ENCODE results near the gene HIVEP3.

HIVEP3 gene

DNA sequence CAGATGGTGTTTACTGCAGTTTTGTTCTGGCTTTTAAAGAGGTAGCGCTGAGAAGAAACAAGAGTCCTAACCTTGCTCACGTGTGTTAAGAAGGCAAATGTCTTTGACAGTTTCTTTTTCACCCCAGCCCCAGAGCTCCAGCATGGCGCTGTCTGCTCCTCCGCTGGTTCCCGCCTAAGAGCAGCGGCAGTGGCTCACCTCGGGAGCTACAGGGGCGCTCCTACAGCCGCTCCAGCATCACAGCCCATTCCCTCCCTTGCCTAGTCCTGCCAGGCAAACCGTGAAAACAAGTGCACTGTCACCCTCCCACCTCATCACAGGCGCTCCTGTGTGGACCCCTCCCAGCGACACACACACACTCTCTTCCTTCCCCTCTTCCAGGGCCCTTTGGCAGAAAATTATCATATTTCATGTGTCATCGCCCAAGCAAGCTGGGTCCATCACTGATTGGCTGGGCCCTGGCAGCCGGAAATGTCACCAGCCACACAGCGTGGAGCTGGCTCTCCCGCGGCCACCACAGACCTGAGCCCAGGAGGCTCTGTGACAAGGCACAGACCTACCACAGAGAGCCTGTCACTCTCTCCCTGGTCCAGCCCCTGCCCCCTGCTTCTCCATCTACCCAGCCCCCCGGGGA lies 1.2 kb upstream of the HIVEP3 start (continued):
- no peak for TF ChIP-seq GLI4 (tag by site-specific recombination; IDR thresholded peaks at IDR 0.05)
- TF ChIP-seq, protein P1, sequence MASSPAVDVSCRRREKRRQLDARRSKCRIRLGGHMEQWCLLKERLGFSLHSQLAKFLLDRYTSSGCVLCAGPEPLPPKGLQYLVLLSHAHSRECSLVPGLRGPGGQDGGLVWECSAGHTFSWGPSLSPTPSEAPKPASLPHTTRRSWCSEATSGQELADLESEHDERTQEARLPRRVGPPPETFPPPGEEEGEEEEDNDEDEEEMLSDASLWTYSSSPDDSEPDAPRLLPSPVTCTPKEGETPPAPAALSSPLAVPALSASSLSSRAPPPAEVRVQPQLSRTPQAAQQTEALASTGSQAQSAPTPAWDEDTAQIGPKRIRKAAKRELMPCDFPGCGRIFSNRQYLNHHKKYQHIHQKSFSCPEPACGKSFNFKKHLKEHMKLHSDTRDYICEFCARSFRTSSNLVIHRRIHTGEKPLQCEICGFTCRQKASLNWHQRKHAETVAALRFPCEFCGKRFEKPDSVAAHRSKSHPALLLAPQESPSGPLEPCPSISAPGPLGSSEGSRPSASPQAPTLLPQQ (tag by site-specific recombination; IDR thresholded peaks at IDR 0.05): peak; percentile 99
- TF ChIP-seq, protein P2, sequence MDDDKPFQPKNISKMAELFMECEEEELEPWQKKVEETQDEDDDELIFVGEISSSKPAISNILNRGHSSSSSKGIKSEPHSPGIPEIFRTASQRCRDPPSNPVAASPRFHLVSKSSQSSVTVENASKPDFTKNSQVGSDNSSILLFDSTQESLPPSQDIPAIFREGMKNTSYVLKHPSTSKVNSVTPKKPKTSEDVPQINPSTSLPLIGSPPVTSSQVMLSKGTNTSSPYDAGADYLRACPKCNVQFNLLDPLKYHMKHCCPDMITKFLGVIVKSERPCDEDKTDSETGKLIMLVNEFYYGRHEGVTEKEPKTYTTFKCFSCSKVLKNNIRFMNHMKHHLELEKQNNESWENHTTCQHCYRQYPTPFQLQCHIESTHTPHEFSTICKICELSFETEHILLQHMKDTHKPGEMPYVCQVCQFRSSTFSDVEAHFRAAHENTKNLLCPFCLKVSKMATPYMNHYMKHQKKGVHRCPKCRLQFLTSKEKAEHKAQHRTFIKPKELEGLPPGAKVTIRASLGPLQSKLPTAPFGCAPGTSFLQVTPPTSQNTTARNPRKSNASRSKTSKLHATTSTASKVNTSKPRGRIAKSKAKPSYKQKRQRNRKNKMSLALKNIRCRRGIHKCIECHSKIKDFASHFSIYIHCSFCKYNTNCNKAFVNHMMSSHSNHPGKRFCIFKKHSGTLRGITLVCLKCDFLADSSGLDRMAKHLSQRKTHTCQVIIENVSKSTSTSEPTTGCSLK (tag by site-specific recombination; IDR thresholded peaks at IDR 0.05): no peak
- peak; percentile 46 for TF ChIP-seq SP3 (tag by site-specific recombination; IDR thresholded peaks at IDR 0.05)
- peak; percentile 85 for TF ChIP-seq ZNF610 (tag by site-specific recombination; IDR thresholded peaks at IDR 0.05; ENCODE audit: borderline replicate concordance)
- TF ChIP-seq ZNF624 (tag by site-specific recombination; IDR thresholded peaks at IDR 0.05): no peak
- TF ChIP-seq, protein P3, sequence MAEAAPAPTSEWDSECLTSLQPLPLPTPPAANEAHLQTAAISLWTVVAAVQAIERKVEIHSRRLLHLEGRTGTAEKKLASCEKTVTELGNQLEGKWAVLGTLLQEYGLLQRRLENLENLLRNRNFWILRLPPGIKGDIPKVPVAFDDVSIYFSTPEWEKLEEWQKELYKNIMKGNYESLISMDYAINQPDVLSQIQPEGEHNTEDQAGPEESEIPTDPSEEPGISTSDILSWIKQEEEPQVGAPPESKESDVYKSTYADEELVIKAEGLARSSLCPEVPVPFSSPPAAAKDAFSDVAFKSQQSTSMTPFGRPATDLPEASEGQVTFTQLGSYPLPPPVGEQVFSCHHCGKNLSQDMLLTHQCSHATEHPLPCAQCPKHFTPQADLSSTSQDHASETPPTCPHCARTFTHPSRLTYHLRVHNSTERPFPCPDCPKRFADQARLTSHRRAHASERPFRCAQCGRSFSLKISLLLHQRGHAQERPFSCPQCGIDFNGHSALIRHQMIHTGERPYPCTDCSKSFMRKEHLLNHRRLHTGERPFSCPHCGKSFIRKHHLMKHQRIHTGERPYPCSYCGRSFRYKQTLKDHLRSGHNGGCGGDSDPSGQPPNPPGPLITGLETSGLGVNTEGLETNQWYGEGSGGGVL (tag by site-specific recombination; IDR thresholded peaks at IDR 0.05): peak; percentile 95
- peak; percentile 81 for TF ChIP-seq ZNF335 (tag by site-specific recombination; conservative IDR thresholded peaks at IDR 0.05)
- TF ChIP-seq ZFHX2 (tag by site-specific recombination; conservative IDR thresholded peaks at IDR 0.05): peak; percentile 41; the same call in 1 of the 2 replicates
- TF ChIP-seq GLIS1 (tag by site-specific recombination; IDR thresholded peaks at IDR 0.05): peak; percentile 95
- no peak for TF ChIP-seq ZNF777 (tag by site-specific recombination; IDR thresholded peaks at IDR 0.05; ENCODE audit: borderline replicate concordance)
- no peak for TF ChIP-seq ZSCAN30 (tag by site-specific recombination; IDR thresholded peaks at IDR 0.05)
- peak; percentile 63 for TF ChIP-seq YY1 (tag by site-specific recombination; IDR thresholded peaks at IDR 0.05)
- TF ChIP-seq, protein P4, sequence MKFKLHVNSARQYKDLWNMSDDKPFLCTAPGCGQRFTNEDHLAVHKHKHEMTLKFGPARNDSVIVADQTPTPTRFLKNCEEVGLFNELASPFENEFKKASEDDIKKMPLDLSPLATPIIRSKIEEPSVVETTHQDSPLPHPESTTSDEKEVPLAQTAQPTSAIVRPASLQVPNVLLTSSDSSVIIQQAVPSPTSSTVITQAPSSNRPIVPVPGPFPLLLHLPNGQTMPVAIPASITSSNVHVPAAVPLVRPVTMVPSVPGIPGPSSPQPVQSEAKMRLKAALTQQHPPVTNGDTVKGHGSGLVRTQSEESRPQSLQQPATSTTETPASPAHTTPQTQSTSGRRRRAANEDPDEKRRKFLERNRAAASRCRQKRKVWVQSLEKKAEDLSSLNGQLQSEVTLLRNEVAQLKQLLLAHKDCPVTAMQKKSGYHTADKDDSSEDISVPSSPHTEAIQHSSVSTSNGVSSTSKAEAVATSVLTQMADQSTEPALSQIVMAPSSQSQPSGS (tag by site-specific recombination; IDR thresholded peaks at IDR 0.05; ENCODE audit: low read depth): no peak
- TF ChIP-seq ZNF112 (tag by site-specific recombination; IDR thresholded peaks at IDR 0.05): no peak
- no peak for TF ChIP-seq ZFP41 (tag by site-specific recombination; IDR thresholded peaks at IDR 0.05; ENCODE audit: borderline replicate concordance)
- TF ChIP-seq, protein P5, sequence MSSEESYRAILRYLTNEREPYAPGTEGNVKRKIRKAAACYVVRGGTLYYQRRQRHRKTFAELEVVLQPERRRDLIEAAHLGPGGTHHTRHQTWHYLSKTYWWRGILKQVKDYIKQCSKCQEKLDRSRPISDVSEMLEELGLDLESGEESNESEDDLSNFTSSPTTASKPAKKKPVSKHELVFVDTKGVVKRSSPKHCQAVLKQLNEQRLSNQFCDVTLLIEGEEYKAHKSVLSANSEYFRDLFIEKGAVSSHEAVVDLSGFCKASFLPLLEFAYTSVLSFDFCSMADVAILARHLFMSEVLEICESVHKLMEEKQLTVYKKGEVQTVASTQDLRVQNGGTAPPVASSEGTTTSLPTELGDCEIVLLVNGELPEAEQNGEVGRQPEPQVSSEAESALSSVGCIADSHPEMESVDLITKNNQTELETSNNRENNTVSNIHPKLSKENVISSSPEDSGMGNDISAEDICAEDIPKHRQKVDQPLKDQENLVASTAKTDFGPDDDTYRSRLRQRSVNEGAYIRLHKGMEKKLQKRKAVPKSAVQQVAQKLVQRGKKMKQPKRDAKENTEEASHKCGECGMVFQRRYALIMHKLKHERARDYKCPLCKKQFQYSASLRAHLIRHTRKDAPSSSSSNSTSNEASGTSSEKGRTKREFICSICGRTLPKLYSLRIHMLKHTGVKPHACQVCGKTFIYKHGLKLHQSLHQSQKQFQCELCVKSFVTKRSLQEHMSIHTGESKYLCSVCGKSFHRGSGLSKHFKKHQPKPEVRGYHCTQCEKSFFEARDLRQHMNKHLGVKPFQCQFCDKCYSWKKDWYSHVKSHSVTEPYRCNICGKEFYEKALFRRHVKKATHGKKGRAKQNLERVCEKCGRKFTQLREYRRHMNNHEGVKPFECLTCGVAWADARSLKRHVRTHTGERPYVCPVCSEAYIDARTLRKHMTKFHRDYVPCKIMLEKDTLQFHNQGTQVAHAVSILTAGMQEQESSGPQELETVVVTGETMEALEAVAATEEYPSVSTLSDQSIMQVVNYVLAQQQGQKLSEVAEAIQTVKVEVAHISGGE (tag by site-specific recombination; conservative IDR thresholded peaks at IDR 0.05; ENCODE audit: low read depth): peak; percentile 54
- TF ChIP-seq, protein P6, sequence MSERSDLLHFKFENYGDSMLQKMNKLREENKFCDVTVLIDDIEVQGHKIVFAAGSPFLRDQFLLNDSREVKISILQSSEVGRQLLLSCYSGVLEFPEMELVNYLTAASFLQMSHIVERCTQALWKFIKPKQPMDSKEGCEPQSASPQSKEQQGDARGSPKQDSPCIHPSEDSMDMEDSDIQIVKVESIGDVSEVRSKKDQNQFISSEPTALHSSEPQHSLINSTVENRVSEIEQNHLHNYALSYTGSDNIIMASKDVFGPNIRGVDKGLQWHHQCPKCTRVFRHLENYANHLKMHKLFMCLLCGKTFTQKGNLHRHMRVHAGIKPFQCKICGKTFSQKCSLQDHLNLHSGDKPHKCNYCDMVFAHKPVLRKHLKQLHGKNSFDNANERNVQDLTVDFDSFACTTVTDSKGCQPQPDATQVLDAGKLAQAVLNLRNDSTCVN (tag by site-specific recombination; optimal IDR thresholded peaks at IDR 0.05): peak; percentile 59
- TF ChIP-seq ZNF311 (tag by site-specific recombination; IDR thresholded peaks at IDR 0.05; ENCODE audit: borderline replicate concordance): no peak
- no peak for TF ChIP-seq HOXD13 (CRISPR knock-in tag; IDR thresholded peaks at IDR 0.05; ENCODE audit: borderline replicate concordance)
- peak; percentile 76 for TF ChIP-seq OSR2 (tag by site-specific recombination; IDR thresholded peaks at IDR 0.05)
- TF ChIP-seq ZFP69B (tag by site-specific recombination; IDR thresholded peaks at IDR 0.05): peak; percentile 99
- peak; percentile 94; the same call in 1 of the 2 replicates for TF ChIP-seq GLIS2 (tag by site-specific recombination; IDR thresholded peaks at IDR 0.05)
- TF ChIP-seq ZNF701 (tag by site-specific recombination; IDR thresholded peaks at IDR 0.05): no peak
- peak; percentile 34; the same call in 1 of the 2 replicates for TF ChIP-seq ZNF394 (tag by site-specific recombination; IDR thresholded peaks at IDR 0.05; ENCODE audit: borderline replicate concordance)
- peak; percentile 76 for TF ChIP-seq ZXDB (tag by site-specific recombination; IDR thresholded peaks at IDR 0.05)
- TF ChIP-seq SP2 (tag by site-specific recombination; IDR thresholded peaks at IDR 0.05): peak; percentile 92
- no peak for TF ChIP-seq ZNF10 (tag by site-specific recombination; IDR thresholded peaks at IDR 0.05)
- TF ChIP-seq ZNF600 (tag by site-specific recombination; IDR thresholded peaks at IDR 0.05): peak; percentile 94

Measured in HEK293 (cell line).